HepG2 (cell line): ENCODE measurements around the gene P2RX2. TPM values are rescaled to one million over a fixed set of nuclear protein-coding genes. Genes with fewer than 3 reads are reported as not detected.

ENCODE experiments used
- ATAC-seq: fragments of 200-7000 bp; cut with Tn5 transposase; 3 replicates; pipeline ENCODE4 v1.9.1; 2020; ENCODE audit warnings: mild to moderate bottlenecking, moderate library complexity
- BruUV-seq: library from RNA; stranded (reverse); fragments of 400-500 nt; replicated peaks from 2 replicates; lab custom pipeline; 2021; lab: Mats Ljungman, UMichigan
- CTCF ChIA-PET: fragments of 300-600 bp; formaldehyde crosslinking; extraction: SDS; loops from one replicate; lab custom pipeline; 2021; ENCODE audit warnings: low total read pairs, inconsistent platforms, low intra/inter-chr PET ratio; lab: Yijun Ruan, JAX
- POLR2A ChIA-PET: fragments of 350-600 bp; sonication (Branson Sonifier 250); formaldehyde crosslinking; loops from one replicate; lab custom pipeline; 2020; ENCODE audit warnings: antibody characterized with exemption, inconsistent platforms; lab: Yijun Ruan, JAX
- DNase-seq: peaks from one replicate; pipeline ENCODE4 v3.0.0-alpha.2; 2015; ENCODE audit warnings: low spot score
- FAIRE-seq: peaks from 3 replicates; lab custom pipeline; 2011; peaks lifted over from hg19 to GRCh38; lab: Jason Lieb, UNC
- H2AFZ ChIP-seq: one replicate; pipeline ENCODE4 v1.6.1; 2011; ENCODE audit warnings: low read length, inconsistent platforms
- H3K27ac ChIP-seq: fragments of 300-600 bp; 3 replicates; pipeline ENCODE4 v1.8.0; 2011; ENCODE audit warnings: mixed run types, mild to moderate bottlenecking, mixed read lengths, low read length, inconsistent platforms; ENCODE audit not compliant: insufficient read depth; ENCODE audit errors: extremely low read length
- H3K27me3 ChIP-seq, 2 experiments: fragments of 200-600 bp in 1 of 2; 2 replicates in 1 of 2; 3 replicates in 1 of 2; pipeline versions ENCODE4 v1.6.0 to v1.8.0; 2011; ENCODE audit warnings: low read length in 2 of 2, mild to moderate bottlenecking in 2 of 2, moderate library complexity in 2 of 2, inconsistent platforms in 1 of 2; ENCODE audit not compliant: insufficient read depth in 2 of 2, control insufficient read depth in 1 of 2
- H3K36me3 ChIP-seq, 2 experiments: fragments of 200-600 bp in 1 of 2; replicated peaks in 1 of 2; 2 replicates in 1 of 2; 3 replicates in 1 of 2; pipeline versions ENCODE4 v1.5.1 to v1.8.0; 2011; ENCODE audit warnings: low read length in 2 of 2, inconsistent platforms in 1 of 2; ENCODE audit not compliant: insufficient read depth in 2 of 2, control insufficient read depth in 1 of 2
- H3K4me1 ChIP-seq: 2 replicates; pipeline ENCODE4 v1.5.1; 2012; ENCODE audit warnings: low read length, inconsistent platforms; ENCODE audit not compliant: insufficient read depth
- H3K4me2 ChIP-seq: 2 replicates; pipeline ENCODE4 v1.6.0; 2011; ENCODE audit warnings: low read depth, low read length, inconsistent platforms
- H3K4me3 ChIP-seq, 3 experiments: fragments of 200-600 bp in 1 of 3; sonication (generic), shearing (Covaris generic) in 1 of 3; replicated peaks in 1 of 3; 2 replicates each; pipeline ENCODE4 v1.5.1; 2011 to 2016; ENCODE audit warnings: low read length in 3 of 3, inconsistent platforms in 2 of 3, low read depth in 2 of 3, mild to moderate bottlenecking in 2 of 3, control low read depth in 1 of 3, mixed read lengths in 1 of 3; ENCODE audit not compliant: insufficient read depth in 1 of 3
- H3K79me2 ChIP-seq: one replicate; pipeline ENCODE4 v1.6.1; 2011; ENCODE audit warnings: low read length, inconsistent platforms; ENCODE audit not compliant: insufficient read depth
- H3K9ac ChIP-seq: 2 replicates; pipeline ENCODE4 v1.6.0; 2011; ENCODE audit warnings: mild to moderate bottlenecking, low read depth, low read length, inconsistent platforms; ENCODE audit not compliant: insufficient read depth
- H3K9me3 ChIP-seq: 2 replicates; pipeline ENCODE4 v1.5.1; 2012; ENCODE audit warnings: mild to moderate bottlenecking, low read length
- H4K20me1 ChIP-seq: 2 replicates; pipeline ENCODE4 v1.6.0; 2011; ENCODE audit warnings: inconsistent platforms, mild to moderate bottlenecking, low read length, moderate library complexity; ENCODE audit not compliant: insufficient read depth
- CBX5 ChIP-seq: sonication (generic); formaldehyde crosslinking; IDR thresholded peaks from 2 replicates; pipeline ENCODE4 v1.4.0; 2020; ENCODE audit warnings: missing genetic modification reagents, borderline replicate concordance
- KDM4B ChIP-seq: sonication (generic); formaldehyde crosslinking; IDR thresholded peaks from 2 replicates; pipeline ENCODE4 v1.4.0; 2020; ENCODE audit warnings: missing genetic modification reagents
- NKX3-1 ChIP-seq: sonication (generic); formaldehyde crosslinking; IDR thresholded peaks from 2 replicates; pipeline ENCODE4 v1.5.0; 2020; ENCODE audit warnings: missing genetic modification reagents
- RXRA ChIP-seq: sonication (generic); formaldehyde crosslinking; IDR thresholded peaks from 2 replicates; pipeline ENCODE4 v1.5.1; 2020; ENCODE audit warnings: missing genetic modification reagents
- SALL2 ChIP-seq: sonication (generic); formaldehyde crosslinking; IDR thresholded peaks from 2 replicates; pipeline ENCODE4 v1.8.1; 2023; ENCODE audit warnings: mild to moderate bottlenecking, missing genetic modification reagents, inconsistent platforms
- ZNF616 ChIP-seq: sonication (generic); formaldehyde crosslinking; IDR thresholded peaks from 2 replicates; pipeline ENCODE4 v1.5.0; 2020; ENCODE audit warnings: low read depth, mild to moderate bottlenecking, missing genetic modification reagents
- WGBS: methylation state at CpG from one replicate; pipeline ENCODE4 v1.1.6; 2017; ENCODE audit warnings: low lambda C conversion rate; 5-methylcytosine and 5-hydroxymethylcytosine counted together
- in situ Hi-C: cut with HindIII; loops from 2 replicates; pipeline ENCODE4 v1.10.0; 2017; ENCODE audit warnings: low pct_unique_long_range_greater_than_20kb; ENCODE audit not compliant: extremely low pct_ligation_motif_present
- intact Hi-C: fragments of 100-400 bp; cut with micrococcal nuclease; formaldehyde crosslinking; loops from one replicate; pipeline ENCODE4 v1.10.0; 2022; ENCODE audit not compliant: unreplicated experiment
- polyA plus RNA-seq, 8 experiments: library from polyadenylated mRNA; depleted of rRNA in 3 of 8; stranded (reverse) in 7 of 8; unstranded in 1 of 8; fragments of >200 nt; fragmentation: Illumina TruSeq in 4 of 8; extraction: Trizol in 4 of 8; gene quantifications; 2 replicates each; pipeline versions ENCODE4 v1.2.1 to v1.2.3, GENCODE V29; 2011 to 2016; ENCODE audit warnings: low read depth in 4 of 8, missing spikeins in 1 of 8, mixed read lengths in 1 of 8; ENCODE audit not compliant: insufficient read depth in 1 of 8
- total RNA-seq, 5 experiments: library from RNA; depleted of rRNA; stranded (reverse); fragments of >200 nt; fragmentation: Illumina TruSeq; extraction: Trizol; gene quantifications; 2 replicates each; pipeline ENCODE4 v1.2.3, GENCODE V29; 2016; ENCODE audit warnings: low read depth in 1 of 5
- TF ChIP-seq, protein P1 (sequence below), 2 experiments: sonication (generic) in 1 of 2; formaldehyde crosslinking in 1 of 2; IDR thresholded peaks; 2 replicates each; pipeline versions ENCODE4 v1.5.1 to v1.6.1; 2011 to 2020; ENCODE audit warnings: borderline replicate concordance in 1 of 2, low read depth in 1 of 2, low read length in 1 of 2, mild to moderate bottlenecking in 1 of 2, missing genetic modification reagents in 1 of 2, moderate library complexity in 1 of 2
- TF ChIP-seq, protein P2 (sequence below): sonication (generic); formaldehyde crosslinking; IDR thresholded peaks from 2 replicates; pipeline ENCODE4 v1.5.1; 2020; ENCODE audit warnings: mild to moderate bottlenecking, moderate library complexity, missing genetic modification reagents
- TF ChIP-seq, protein P3 (sequence below): sonication (generic); formaldehyde crosslinking; IDR thresholded peaks from 2 replicates; pipeline ENCODE4 v1.4.0; 2020; ENCODE audit warnings: mild to moderate bottlenecking, low read depth, missing genetic modification reagents
- TF ChIP-seq, protein P4 (sequence below): sonication (generic); formaldehyde crosslinking; IDR thresholded peaks from 2 replicates; pipeline ENCODE4 v1.4.0; 2020; ENCODE audit warnings: mild to moderate bottlenecking, missing genetic modification reagents

The P2RX2 gene
- total and polyA plus RNA-seq, 2 of the 13 experiments (the other 11 are each of a cell fraction or from before 2014, with no cell fraction given) = not detected

DNA sequence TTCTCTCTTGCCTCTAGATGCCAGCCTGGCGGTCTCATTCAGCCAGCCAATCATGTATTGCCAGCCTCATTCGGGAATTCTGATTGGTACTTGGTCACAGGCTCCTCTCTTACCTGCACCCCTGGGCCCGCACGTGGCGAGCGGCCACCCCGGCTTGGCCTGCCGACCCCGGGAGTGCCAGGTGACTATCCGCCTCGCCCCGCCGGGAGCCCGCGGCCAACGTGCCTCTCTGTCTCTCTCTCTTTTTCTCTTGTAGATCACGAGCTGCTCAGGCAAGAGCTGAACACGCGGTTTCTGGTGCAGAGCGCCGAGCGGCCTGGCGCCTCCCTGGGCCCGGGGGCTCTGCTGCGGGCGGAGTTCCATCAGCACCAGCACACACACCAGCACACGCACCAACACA, 47.5 kb upstream of the P2RX2 start (continued):
- TF ChIP-seq, protein P1, sequence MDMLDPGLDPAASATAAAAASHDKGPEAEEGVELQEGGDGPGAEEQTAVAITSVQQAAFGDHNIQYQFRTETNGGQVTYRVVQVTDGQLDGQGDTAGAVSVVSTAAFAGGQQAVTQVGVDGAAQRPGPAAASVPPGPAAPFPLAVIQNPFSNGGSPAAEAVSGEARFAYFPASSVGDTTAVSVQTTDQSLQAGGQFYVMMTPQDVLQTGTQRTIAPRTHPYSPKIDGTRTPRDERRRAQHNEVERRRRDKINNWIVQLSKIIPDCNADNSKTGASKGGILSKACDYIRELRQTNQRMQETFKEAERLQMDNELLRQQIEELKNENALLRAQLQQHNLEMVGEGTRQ (IDR thresholded peaks at IDR 0.05; ENCODE audit: low read depth, low read length) = no peak
- TF ChIP-seq, protein P1 (CRISPR knock-in tag; IDR thresholded peaks at IDR 0.05; ENCODE audit: borderline replicate concordance) = no peak
- TF ChIP-seq, protein P2, sequence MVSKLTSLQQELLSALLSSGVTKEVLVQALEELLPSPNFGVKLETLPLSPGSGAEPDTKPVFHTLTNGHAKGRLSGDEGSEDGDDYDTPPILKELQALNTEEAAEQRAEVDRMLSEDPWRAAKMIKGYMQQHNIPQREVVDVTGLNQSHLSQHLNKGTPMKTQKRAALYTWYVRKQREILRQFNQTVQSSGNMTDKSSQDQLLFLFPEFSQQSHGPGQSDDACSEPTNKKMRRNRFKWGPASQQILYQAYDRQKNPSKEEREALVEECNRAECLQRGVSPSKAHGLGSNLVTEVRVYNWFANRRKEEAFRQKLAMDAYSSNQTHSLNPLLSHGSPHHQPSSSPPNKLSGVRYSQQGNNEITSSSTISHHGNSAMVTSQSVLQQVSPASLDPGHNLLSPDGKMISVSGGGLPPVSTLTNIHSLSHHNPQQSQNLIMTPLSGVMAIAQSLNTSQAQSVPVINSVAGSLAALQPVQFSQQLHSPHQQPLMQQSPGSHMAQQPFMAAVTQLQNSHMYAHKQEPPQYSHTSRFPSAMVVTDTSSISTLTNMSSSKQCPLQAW (CRISPR knock-in tag) = no peak

DNA sequence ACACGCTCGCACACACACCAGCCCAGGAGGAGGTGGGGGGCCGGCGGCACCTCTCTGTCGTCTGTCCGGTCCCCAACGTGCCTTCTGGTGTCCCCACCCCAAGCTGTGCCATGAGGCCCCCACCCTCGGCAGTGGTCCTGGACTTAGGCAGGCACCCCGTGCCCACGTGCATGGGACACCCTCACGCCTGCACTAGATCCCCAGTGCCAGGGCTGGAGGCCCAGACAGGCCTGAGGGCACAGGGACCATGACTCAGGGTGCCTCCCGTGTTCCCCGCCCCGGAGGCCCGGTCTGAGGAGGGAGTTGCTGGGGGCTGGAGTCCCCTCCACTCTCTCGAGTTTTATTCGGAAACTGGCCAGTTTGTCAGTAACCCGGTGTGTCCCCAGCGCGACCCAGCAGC, 47.0 kb upstream of the P2RX2 start:
- intact Hi-C loops (no loop called here), in situ Hi-C loops (no loop called here)
- no peaks in the 10 kb centered on the region for H3K27me3 ChIP-seq
- FAIRE-seq (no peak), DNase-seq (no peak), ATAC-seq (no peak)
- H3K9ac ChIP-seq = no peak overlapping the region
- H3K79me2 ChIP-seq = no peaks in the 10 kb centered on the region
- H3K4me2 ChIP-seq = no peak overlapping the region
- H3K9me3 ChIP-seq = no peaks in the 10 kb centered on the region
- ChIA-PET CTCF (no interaction called here), POLR2A (no interaction called here)
- H2AFZ ChIP-seq = no peak overlapping the region
- WGBS = 93% methylated on average over 8 of the region's 20 CpGs
- no peaks in the 10 kb centered on the region for H3K4me1 ChIP-seq
- H3K36me3 ChIP-seq = peaks cover 4 to 6% of the 10 kb centered on the region in 2 experiments; a peak in 3 of 5 replicates
- no peak overlapping the region for H3K27ac ChIP-seq
- peaks cover 4% of the 10 kb centered on the region; the same call in 1 of the 2 replicates for H4K20me1 ChIP-seq
- no peak overlapping the region for H3K4me3 ChIP-seq
- no TSS peak for BruUV-seq
- TF ChIP-seq, protein P3, sequence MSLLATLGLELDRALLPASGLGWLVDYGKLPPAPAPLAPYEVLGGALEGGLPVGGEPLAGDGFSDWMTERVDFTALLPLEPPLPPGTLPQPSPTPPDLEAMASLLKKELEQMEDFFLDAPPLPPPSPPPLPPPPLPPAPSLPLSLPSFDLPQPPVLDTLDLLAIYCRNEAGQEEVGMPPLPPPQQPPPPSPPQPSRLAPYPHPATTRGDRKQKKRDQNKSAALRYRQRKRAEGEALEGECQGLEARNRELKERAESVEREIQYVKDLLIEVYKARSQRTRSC (CRISPR knock-in tag) = no peak
- TF ChIP-seq, protein P4, sequence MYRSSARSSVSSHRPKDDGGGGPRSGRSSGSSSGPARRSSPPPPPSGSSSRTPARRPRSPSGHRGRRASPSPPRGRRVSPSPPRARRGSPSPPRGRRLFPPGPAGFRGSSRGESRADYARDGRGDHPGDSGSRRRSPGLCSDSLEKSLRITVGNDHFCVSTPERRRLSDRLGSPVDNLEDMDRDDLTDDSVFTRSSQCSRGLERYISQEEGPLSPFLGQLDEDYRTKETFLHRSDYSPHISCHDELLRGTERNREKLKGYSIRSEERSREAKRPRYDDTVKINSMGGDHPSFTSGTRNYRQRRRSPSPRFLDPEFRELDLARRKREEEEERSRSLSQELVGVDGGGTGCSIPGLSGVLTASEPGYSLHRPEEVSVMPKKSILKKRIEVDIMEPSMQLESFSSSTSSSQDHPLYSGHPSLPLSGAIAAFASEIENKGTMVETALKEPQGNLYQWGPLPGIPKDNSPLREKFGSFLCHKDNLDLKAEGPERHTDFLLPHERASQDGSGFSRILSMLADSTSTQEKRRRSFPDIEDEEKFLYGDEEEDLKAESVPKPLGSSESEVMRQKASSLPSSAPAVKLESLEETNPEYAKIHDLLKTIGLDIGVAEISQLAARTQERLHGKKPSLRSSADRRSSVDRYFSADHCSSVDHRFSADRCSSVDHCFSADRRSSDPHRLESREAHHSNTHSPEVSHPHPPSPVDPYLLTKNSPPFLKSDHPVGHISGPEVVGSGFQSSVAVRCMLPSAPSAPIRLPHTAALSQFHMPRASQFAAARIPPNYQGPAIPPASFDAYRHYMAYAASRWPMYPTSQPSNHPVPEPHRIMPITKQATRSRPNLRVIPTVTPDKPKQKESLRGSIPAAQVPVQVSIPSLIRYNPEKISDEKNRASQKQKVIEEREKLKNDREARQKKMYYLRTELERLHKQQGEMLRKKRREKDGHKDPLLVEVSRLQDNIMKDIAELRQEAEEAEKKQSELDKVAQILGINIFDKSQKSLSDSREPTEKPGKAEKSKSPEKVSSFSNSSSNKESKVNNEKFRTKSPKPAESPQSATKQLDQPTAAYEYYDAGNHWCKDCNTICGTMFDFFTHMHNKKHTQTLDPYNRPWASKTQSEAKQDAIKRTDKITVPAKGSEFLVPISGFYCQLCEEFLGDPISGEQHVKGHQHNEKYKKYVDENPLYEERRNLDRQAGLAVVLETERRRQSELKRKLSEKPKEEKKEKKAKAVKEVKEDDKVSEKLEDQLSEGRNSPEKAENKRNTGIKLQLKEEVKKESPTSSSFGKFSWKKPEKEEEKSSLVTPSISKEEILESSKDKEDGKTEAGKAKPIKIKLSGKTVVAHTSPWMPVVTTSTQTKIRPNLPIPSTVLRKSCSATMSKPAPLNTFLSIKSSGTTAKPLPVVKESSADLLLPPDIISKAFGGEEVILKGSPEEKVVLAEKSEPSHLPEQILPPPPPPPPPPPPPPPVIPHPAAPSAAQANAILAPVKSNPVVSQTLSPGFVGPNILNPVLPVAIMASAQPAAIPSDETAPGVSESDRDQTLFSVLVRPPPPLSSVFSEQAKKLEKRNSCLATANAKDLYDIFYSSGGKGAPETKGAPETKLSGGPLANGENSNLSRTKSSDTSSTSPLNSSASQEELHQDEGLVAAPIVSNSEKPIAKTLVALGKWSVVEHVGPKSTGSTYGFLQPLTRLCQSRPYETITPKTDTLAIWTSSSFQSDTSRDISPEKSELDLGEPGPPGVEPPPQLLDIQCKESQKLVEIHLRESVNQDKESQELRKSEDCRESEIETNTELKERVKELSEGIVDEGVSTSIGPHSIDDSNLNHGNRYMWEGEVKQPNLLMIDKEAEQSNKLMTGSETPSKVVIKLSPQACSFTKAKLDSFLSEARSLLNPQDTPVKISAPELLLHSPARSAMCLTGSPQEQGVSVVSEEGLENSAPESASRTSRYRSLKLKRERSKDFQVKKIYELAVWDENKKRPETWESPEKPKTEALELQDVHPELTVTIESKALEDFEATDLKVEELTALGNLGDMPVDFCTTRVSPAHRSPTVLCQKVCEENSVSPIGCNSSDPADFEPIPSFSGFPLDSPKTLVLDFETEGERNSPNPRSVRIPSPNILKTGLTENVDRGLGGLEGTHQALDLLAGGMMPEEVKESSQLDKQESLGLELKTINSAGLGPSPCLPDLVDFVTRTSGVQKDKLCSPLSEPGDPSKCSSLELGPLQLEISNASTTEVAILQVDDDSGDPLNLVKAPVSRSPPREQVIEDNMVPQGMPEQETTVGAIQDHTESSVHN (CRISPR knock-in tag) = no peak
- TF ChIP-seq ZNF616 (CRISPR knock-in tag) (no peak), KDM4B (CRISPR knock-in tag) (no peak), RXRA (CRISPR knock-in tag) (no peak), SALL2 (no peak), CBX5 (CRISPR knock-in tag) (no peak), NKX3-1 (CRISPR knock-in tag) (no peak)
